ENCODE results near the gene IGF2BP2.
A peak's percentile ranks its signal among the peaks of the same experiment; 100 is the strongest.

IGF2BP2 gene

GRCh38 chr3:185739264-185739701, 85.6 kb downstream of the IGF2BP2 start:
- Histone ChIP-seq H3K4me2 (no peak overlapping the region), H3K9me3 (no peaks in the 10 kb centered on the region), H3K27me3 (no peaks in the 10 kb centered on the region), H3K27ac (no peak overlapping the region), H4K20me1 (no peaks in the 10 kb centered on the region), H3K36me3 (no peaks in the 10 kb centered on the region), H3K4me3 (no peak overlapping the region), H3K4me1 (peaks cover 42% of the 10 kb centered on the region), H3K9ac (no peak overlapping the region)
- no peak for TF ChIP-seq Cebpa-rat (IDR thresholded peaks at IDR 0.05)

- Histone ChIP-seq H3K36me3 (no peaks in the 10 kb centered on the region), H3K27me3 (no peaks in the 10 kb centered on the region), H3K4me3 (no peak overlapping the region), H3K27ac (no peak overlapping the region), H4K20me1 (no peaks in the 10 kb centered on the region), H3K9me3 (no peaks in the 10 kb centered on the region), H3K4me1 (peaks cover 40% of the 10 kb centered on the region), H3K4me2 (peak overlapping the region; percentile 11; the same call in 1 of the 2 replicates), H3K9ac (no peak overlapping the region)
- TF ChIP-seq Cebpa-rat (IDR thresholded peaks at IDR 0.05) = no peak
These were observed 86.8 kb downstream of the IGF2BP2 start for GRCh38 chr3:185737740-185738680.

- peaks cover 43% of the 10 kb centered on the region for H3K4me1 ChIP-seq
- no peaks in the 10 kb centered on the region for H3K27me3 ChIP-seq
- no peaks in the 10 kb centered on the region for H3K36me3 ChIP-seq
- no peak overlapping the region for H3K27ac ChIP-seq
- no peaks in the 10 kb centered on the region for H3K9me3 ChIP-seq
- no peak overlapping the region for H3K4me3 ChIP-seq
- H4K20me1 ChIP-seq = no peaks in the 10 kb centered on the region
- H3K4me2 ChIP-seq = no peak overlapping the region
- no peak overlapping the region for H3K9ac ChIP-seq
- no peak for TF ChIP-seq Cebpa-rat (IDR thresholded peaks at IDR 0.05)
These were observed 87.8 kb downstream of the IGF2BP2 start for GRCh38 chr3:185737020-185737419.

GRCh38 chr3:185734725-185735096, 90.1 kb downstream of the IGF2BP2 start:
- no peak overlapping the region for H3K27ac ChIP-seq
- H3K4me2 ChIP-seq = no peak overlapping the region
- H3K9ac ChIP-seq = no peak overlapping the region
- TF ChIP-seq Cebpa-rat (IDR thresholded peaks at IDR 0.05) = no peak
- no peak overlapping the region for H3K4me3 ChIP-seq
- no peaks in the 10 kb centered on the region for H3K36me3 ChIP-seq
- no peaks in the 10 kb centered on the region for H3K9me3 ChIP-seq
- H4K20me1 ChIP-seq = no peaks in the 10 kb centered on the region
- no peaks in the 10 kb centered on the region for H3K27me3 ChIP-seq
- H3K4me1 ChIP-seq = peaks cover 47% of the 10 kb centered on the region

GRCh38 chr3:185733980-185734724, 90.7 kb downstream of the IGF2BP2 start:
- no peaks in the 10 kb centered on the region for H3K27me3 ChIP-seq
- no peaks in the 10 kb centered on the region for H3K36me3 ChIP-seq
- no peak for TF ChIP-seq Cebpa-rat (IDR thresholded peaks at IDR 0.05)
- no peaks in the 10 kb centered on the region for H3K9me3 ChIP-seq
- H4K20me1 ChIP-seq = no peaks in the 10 kb centered on the region
- H3K4me1 ChIP-seq = peaks cover 47% of the 10 kb centered on the region
- no peak overlapping the region for H3K9ac ChIP-seq
- no peak overlapping the region for H3K4me3 ChIP-seq
- no peak overlapping the region for H3K27ac ChIP-seq
- H3K4me2 ChIP-seq = no peak overlapping the region

GRCh38 chr3:185732782-185733181, 92.1 kb downstream of the IGF2BP2 start:
- H3K9me3 ChIP-seq = no peaks in the 10 kb centered on the region
- no peak for TF ChIP-seq Cebpa-rat (IDR thresholded peaks at IDR 0.05)
- peak overlapping the region; percentile 64 for H3K4me2 ChIP-seq
- no peak overlapping the region for H3K9ac ChIP-seq
- H3K4me3 ChIP-seq = no peak overlapping the region
- no peaks in the 10 kb centered on the region; the same call in 1 of the 2 replicates for H3K27me3 ChIP-seq
- H3K27ac ChIP-seq = peak overlapping the region; percentile 68; the same call in 1 of the 2 replicates
- H3K4me1 ChIP-seq = peaks cover 49% of the 10 kb centered on the region
- H3K36me3 ChIP-seq = no peaks in the 10 kb centered on the region
- no peaks in the 10 kb centered on the region for H4K20me1 ChIP-seq

GRCh38 chr3:185730550-185730949, 94.3 kb downstream of the IGF2BP2 start:
- Histone ChIP-seq H3K36me3 (no peaks in the 10 kb centered on the region), H3K4me1 (peaks cover 49% of the 10 kb centered on the region), H3K4me2 (no peak overlapping the region)

GRCh38 chr3:185729337-185730055, 95.3 kb downstream of the IGF2BP2 start:
- H3K36me3 ChIP-seq = no peaks in the 10 kb centered on the region
- TF ChIP-seq Cebpa-rat (IDR thresholded peaks at IDR 0.05) = no peak
- H3K27ac ChIP-seq = no peak overlapping the region
- no peaks in the 10 kb centered on the region; the same call in 1 of the 2 replicates for H3K27me3 ChIP-seq
- H3K4me1 ChIP-seq = peaks cover 47% of the 10 kb centered on the region
- 0 out of 2 replicates have a peak, but pooled peaks cover 3% of the 10 kb centered on the region for H3K9me3 ChIP-seq
- no peak overlapping the region for H3K9ac ChIP-seq
- no peak overlapping the region for H3K4me2 ChIP-seq
- no peaks in the 10 kb centered on the region for H4K20me1 ChIP-seq
- H3K4me3 ChIP-seq = no peak overlapping the region

More at GRCh38 chr3:185730550-185730949, 94.3 kb downstream of the IGF2BP2 start:
- Histone ChIP-seq H3K27ac (no peak overlapping the region), H3K9ac (no peak overlapping the region), H4K20me1 (no peaks in the 10 kb centered on the region), H3K4me3 (no peak overlapping the region), H3K9me3 (no peaks in the 10 kb centered on the region), H3K27me3 (no peaks in the 10 kb centered on the region; the same call in 1 of the 2 replicates)
- TF ChIP-seq Cebpa-rat (IDR thresholded peaks at IDR 0.05) = no peak

GRCh38 chr3:185728630-185729336, 96.1 kb downstream of the IGF2BP2 start:
- Histone ChIP-seq H3K27me3 (no peaks in the 10 kb centered on the region; the same call in 1 of the 2 replicates), H3K9me3 (0 out of 2 replicates have a peak, but pooled peaks cover 3% of the 10 kb centered on the region), H3K4me2 (no peak overlapping the region), H3K27ac (no peak overlapping the region), H3K4me1 (peaks cover 42% of the 10 kb centered on the region), H3K9ac (no peak overlapping the region), H3K4me3 (no peak overlapping the region), H4K20me1 (no peaks in the 10 kb centered on the region), H3K36me3 (no peaks in the 10 kb centered on the region)
- no peak for TF ChIP-seq Cebpa-rat (IDR thresholded peaks at IDR 0.05)

Measured in BLaER1 (cell line).